Fibroblast of the aortic adventitia (primary cell): Measurements from ENCODE around the gene MAST3. TPM values are rescaled to one million over a fixed set of nuclear protein-coding genes. Genes with fewer than 3 reads are reported as not detected.

Source experiments
- DNase-seq: peaks from one replicate; pipeline ENCODE4 v3.0.0-alpha.2; 2010; ENCODE audit warnings: low read depth
- H3K4me3 ChIP-seq: 2 replicates; pipeline ENCODE4 v1.5.1; 2011; ENCODE audit warnings: low read depth, mild to moderate bottlenecking, control low read depth, low read length, moderate library complexity
- total RNA-seq: library from RNA; depleted of rRNA; stranded (reverse); fragments of >200 nt; gene quantifications from 2 replicates; pipeline ENCODE4 v1.2.3, GENCODE V29; 2012; ENCODE audit warnings: low replicate concordance
- TF ChIP-seq, protein P1 (sequence below): IDR thresholded peaks from 2 replicates; pipeline ENCODE4 v1.5.1; 2011; ENCODE audit warnings: mild to moderate bottlenecking, low read length, control low read depth, inconsistent platforms; ENCODE audit not compliant: insufficient read depth

MAST3 gene
- total RNA-seq, 1 donor = 3.1 TPM

DNA sequence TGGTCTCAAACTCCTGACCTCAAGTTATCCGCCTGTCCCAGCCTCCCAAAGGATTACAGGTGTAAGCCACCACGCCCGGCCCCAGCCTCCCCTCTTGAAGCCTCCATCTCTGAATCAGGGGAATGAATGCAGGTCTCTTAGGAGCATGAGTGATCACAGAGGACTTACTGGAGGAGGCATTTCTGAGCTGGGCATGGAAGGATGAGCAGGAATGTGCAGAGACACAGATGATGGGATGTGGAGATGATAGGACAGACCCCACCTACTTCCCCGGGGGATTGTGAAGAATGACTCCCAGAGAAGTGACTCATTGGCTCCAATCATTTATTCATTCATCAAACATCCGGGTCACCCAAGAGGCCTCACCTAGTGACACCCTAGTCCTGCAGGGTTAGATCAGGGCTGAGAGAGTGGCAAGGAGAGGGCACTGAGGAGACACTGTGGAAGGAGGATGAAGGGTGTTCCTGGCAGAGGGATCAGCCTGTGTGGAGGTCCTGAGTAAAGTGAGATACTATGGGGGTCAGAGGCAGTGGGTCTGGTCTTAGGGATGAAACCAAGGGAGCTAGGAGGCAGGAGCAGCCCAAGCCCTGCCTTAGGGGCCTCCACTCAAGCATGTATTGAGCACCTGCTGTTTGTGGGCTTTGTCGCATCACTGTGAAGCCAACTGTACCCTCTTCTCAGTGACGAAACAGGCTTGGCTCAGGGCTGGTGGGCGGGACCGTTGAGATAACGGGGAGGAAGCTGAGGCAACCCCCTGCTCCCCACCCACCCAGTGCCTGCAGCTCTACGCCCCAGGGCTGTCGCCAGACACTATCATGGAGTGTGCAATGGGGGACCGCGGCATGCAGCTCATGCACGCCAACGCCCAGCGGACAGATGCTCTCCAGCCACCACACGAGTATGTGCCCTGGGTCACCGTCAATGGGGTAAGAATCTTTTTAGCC lies 79.1 kb downstream of the MAST3 start:
- DNase-seq = no peak
- TF ChIP-seq, protein P1, sequence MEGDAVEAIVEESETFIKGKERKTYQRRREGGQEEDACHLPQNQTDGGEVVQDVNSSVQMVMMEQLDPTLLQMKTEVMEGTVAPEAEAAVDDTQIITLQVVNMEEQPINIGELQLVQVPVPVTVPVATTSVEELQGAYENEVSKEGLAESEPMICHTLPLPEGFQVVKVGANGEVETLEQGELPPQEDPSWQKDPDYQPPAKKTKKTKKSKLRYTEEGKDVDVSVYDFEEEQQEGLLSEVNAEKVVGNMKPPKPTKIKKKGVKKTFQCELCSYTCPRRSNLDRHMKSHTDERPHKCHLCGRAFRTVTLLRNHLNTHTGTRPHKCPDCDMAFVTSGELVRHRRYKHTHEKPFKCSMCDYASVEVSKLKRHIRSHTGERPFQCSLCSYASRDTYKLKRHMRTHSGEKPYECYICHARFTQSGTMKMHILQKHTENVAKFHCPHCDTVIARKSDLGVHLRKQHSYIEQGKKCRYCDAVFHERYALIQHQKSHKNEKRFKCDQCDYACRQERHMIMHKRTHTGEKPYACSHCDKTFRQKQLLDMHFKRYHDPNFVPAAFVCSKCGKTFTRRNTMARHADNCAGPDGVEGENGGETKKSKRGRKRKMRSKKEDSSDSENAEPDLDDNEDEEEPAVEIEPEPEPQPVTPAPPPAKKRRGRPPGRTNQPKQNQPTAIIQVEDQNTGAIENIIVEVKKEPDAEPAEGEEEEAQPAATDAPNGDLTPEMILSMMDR = no peak
- no peak overlapping the region for H3K4me3 ChIP-seq

DNA sequence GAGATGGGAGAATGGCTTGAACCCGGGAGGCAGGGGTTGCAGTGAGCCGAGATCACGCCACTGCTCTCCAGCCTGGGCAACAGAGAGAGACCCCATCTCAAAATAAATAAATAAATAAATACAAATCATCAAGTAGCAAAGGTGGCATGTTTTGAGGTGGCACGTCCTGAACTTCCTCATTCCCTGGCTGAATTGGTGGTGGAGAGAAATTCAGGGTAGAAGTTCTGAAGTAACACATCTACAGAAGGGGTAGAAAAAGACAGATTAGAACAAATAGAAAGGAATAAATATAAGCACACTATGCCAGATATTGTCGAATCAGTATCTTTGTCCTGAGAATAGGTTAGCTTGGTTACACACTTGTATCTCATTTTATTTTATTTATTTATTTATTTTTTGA lies 82.4 kb downstream of the MAST3 start:
- no peak overlapping the region for H3K4me3 ChIP-seq
- no peak for DNase-seq
- TF ChIP-seq, protein P1 = no peak

DNA sequence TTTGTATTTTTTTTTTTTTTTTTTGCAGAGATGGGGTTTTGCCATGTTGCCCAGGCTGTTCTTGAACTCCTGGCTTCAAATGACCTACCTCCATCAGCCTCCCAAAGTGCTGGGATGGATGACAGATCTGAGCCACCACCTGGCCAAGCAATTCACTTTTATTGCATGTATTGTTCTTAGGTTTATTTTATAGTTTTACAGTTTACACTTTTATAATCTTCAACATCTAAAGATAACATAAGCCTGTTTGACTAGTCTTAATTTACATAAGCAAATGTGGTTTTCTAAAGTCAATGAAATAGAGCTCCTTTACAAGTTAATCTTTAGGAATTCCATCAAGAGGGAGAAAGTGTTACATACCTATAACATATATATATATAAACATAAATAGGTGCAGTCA lies 86.0 kb downstream of the MAST3 start:
- TF ChIP-seq, protein P1 = no peak
- no peak overlapping the region for H3K4me3 ChIP-seq
- DNase-seq = no peak

DNA sequence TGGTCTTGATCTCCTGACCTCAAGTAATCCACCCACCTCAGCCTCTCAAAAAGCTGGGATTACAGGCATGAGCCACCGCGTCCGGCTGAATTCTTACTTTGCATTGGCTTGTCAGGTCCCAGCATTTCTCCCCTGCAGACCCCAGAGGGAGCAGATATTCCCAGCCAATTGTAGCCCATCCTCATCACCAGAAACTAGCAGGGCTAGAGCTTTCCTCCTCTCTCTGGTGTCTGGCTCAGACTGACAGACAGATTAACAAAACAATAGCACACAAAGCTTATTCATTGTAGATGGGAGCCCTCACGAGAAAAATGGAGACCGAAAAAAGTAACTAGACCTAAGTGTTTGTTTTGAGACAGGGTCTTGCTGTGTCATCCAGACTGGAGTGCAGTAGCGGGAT lies 88.0 kb downstream of the MAST3 start:
- no peak for DNase-seq
- H3K4me3 ChIP-seq = no peak overlapping the region
- TF ChIP-seq, protein P1 = no peak

DNA sequence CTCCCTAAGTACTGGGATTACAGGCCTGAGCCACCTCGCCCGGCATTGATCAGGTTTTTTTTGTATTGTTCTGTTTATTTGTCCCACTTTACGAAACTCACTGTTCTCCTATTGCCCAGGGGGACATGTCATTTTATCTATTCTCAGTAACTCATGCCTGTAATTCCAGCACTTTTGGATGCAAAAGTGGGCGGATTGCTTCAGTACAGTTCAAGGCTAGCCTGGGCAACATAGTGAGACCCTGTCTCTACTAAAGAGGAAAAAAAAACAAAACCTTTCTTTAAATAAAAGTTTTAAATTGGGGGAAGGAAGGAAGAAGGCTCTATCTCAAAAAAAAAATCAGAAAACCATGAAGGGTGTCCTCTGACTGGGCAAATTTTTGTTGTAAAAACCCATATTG lies 92.7 kb downstream of the MAST3 start:
- TF ChIP-seq, protein P1 = no peak
- no peak overlapping the region for H3K4me3 ChIP-seq
- no peak for DNase-seq

DNA sequence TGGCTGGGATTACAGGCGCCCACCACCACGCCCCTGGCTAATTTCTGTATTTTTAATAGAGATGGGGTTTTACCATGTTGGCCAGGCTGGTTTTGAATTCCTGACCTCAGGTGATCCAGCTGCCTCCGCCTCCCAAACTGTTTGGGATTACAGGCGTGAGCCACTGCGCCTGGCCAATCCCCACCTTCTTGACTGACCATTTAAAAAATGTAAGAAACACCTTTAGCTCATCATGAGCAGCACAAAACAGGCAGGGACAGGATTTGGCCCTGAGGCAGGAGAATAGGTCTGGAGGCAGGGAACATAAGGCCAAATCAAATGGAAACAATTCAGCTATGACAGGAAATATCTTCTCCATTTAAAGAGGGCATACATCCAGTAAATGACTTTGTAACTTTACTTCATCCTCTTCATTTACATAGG lies 94.1 kb downstream of the MAST3 start:
- peak overlapping the region; percentile 68 for H3K4me3 ChIP-seq
- TF ChIP-seq, protein P1 = no peak
- no peak for DNase-seq
